ENCODE measurements around the gene CFAP100. TPM values are rescaled to one million over a fixed set of nuclear protein-coding genes. Genes with fewer than 3 reads are reported as not detected.
A peak's percentile ranks its signal among the peaks of the same experiment; 100 is the strongest.

CFAP100 gene
- total and polyA plus RNA-seq, 10 donors, result not detected

DNA sequence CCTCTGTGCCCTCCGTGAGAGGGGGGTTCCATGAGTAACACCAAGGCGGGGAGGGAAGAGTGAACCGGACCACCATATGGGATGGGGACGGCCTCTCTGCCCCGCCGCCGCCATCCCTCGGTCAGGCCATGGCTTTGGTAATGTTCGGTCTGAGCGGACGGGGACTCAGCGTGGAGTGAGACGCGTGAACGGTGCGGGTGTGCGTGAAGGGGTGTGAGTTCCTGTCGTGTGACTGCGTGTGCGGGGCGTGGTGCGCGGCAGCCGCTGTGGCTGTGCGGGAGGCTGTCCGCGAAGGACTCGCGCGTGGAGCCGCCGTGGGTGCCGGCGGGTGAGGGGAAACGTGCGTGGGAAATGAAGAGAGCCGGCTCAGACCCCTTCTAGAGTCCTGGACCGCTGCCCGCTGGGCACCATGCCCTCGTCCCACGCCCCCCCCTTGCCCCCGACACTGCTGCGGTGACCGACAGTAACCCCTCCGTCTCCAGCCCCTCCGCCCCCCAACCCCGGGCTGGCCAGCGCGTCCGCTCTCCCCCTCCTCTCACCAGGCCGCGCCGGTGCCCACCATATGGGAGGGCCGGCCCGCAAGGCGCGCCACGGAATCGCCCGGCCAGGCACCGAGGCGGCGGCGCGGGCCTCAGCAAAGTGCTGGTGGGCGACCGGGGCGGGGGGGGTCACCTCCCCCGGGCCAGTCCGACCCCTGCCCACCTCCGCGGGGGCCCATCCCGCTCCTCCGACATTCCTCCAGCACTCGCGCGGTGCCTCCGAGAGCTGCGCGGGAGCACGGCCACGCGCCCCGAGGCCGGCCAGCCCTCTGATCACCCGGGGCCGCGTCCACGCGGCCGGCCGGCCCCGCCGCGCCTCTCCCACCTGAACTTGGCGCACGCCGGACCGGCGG is 38.1 kb upstream of the CFAP100 start:
- no peaks in the 10 kb centered on the region for H3K9me3 ChIP-seq
- no peak for TF ChIP-seq POLR2AphosphoS5 (IDR thresholded peaks at IDR 0.05)
- TF ChIP-seq POLR2A (IDR thresholded peaks at IDR 0.05), result no peak
- peaks cover 0 to 5% (median 0%) of the 10 kb centered on the region in 6 donors for H3K36me3 ChIP-seq
- intact Hi-C loops (cut with DNase I; ENCODE audit: low total_unique reads), result no loop called here
- peak overlapping the region in 5 of 8 donors; percentile 29 to 81 (median 76) for H3K27ac ChIP-seq
- peaks cover 0 to 40% (median 36%) of the 10 kb centered on the region in 6 donors for H3K4me1 ChIP-seq
- WGBS, 5 donors, result 1 to 3% (median 2%) methylated on average over 39 to 100 of the region's 100 CpGs
- DNase-seq, result peak; percentile 83
- peaks cover 0 to 69% (median 25%) of the 10 kb centered on the region in 7 donors for H3K27me3 ChIP-seq (replicated peaks in 1 of 7)
- H3K4me3 ChIP-seq, result peak overlapping the region; percentile 55 to 84 (median 60)

DNA sequence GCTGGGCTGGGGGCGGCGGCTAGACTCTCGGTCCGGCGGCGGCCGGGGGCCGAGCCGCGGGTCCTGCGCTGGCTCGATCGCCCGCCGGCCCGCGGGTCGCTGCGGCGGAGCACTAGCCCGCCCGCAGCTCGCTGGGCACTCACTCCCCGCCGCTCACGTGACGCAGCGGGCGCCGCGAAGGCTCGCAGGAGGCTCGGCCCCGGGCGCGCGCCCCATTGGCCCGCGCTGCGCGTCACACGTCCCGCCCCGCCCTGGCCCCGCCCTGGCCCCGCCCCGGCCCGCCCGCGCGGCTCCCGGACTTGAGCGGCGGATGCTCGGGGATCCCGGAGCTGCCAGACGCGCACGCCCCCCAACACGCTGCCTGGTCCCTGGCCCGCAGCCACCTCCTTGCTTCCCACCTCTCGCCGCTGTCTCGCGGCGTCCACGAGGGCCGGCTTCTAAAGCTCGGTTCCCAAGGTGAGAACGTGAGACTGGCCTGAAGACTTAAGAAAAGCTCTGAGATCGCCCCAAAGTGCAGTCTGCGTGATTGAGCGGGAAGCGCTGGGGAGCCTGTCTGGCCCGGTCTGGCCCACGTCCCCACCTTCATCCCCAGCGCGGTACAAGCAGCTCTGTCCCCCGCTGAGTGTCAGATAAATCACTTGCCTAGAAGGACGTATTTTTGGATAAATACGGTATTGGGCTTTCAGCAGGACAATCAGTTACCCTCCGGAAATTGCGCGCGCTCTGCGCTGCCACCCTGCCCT is 37.2 kb upstream of the CFAP100 start, which contains the start of gene KLF15:
Gene KLF15 (minus strand): TSS at position 114 of the 743 bp plus-strand sequence. CDS start 4,486 bp downstream, outside the sequence.
- Histone ChIP-seq H3K9me3 (no peaks in the 10 kb centered on the region), H3K27ac (peak within 1 kb of the TSS in 5 of 8 donors; percentile 29 to 81 (median 76)), H3K4me1 (peaks cover 0 to 40% (median 36%) of the 10 kb centered on the region in 6 donors), H3K36me3 (no peaks in the 10 kb centered on the region), H3K4me3 (peak within 1 kb of the TSS; percentile 55 to 84 (median 60)), H3K27me3 (replicated peaks in 1 of 7) (peaks cover 0 to 77% (median 25%) of the 10 kb centered on the region in 7 donors)
- TF ChIP-seq, protein P1, sequence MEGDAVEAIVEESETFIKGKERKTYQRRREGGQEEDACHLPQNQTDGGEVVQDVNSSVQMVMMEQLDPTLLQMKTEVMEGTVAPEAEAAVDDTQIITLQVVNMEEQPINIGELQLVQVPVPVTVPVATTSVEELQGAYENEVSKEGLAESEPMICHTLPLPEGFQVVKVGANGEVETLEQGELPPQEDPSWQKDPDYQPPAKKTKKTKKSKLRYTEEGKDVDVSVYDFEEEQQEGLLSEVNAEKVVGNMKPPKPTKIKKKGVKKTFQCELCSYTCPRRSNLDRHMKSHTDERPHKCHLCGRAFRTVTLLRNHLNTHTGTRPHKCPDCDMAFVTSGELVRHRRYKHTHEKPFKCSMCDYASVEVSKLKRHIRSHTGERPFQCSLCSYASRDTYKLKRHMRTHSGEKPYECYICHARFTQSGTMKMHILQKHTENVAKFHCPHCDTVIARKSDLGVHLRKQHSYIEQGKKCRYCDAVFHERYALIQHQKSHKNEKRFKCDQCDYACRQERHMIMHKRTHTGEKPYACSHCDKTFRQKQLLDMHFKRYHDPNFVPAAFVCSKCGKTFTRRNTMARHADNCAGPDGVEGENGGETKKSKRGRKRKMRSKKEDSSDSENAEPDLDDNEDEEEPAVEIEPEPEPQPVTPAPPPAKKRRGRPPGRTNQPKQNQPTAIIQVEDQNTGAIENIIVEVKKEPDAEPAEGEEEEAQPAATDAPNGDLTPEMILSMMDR (IDR thresholded peaks at IDR 0.05 in 8 of 11, conservative IDR thresholded peaks at IDR 0.05 in 3 of 11), result no peak
- TF ChIP-seq POLR2A (IDR thresholded peaks at IDR 0.05) (no peak), POLR2AphosphoS5 (IDR thresholded peaks at IDR 0.05) (peak; percentile 59 to 85 (median 80))
- DNase-seq, result peak; percentile 94
- 0 to 1% (median 0%) methylated on average over 29 to 86 of the region's 86 CpGs for WGBS, 5 donors
- intact Hi-C loops (cut with DNase I; ENCODE audit: low total_unique reads), result no loop called here

DNA sequence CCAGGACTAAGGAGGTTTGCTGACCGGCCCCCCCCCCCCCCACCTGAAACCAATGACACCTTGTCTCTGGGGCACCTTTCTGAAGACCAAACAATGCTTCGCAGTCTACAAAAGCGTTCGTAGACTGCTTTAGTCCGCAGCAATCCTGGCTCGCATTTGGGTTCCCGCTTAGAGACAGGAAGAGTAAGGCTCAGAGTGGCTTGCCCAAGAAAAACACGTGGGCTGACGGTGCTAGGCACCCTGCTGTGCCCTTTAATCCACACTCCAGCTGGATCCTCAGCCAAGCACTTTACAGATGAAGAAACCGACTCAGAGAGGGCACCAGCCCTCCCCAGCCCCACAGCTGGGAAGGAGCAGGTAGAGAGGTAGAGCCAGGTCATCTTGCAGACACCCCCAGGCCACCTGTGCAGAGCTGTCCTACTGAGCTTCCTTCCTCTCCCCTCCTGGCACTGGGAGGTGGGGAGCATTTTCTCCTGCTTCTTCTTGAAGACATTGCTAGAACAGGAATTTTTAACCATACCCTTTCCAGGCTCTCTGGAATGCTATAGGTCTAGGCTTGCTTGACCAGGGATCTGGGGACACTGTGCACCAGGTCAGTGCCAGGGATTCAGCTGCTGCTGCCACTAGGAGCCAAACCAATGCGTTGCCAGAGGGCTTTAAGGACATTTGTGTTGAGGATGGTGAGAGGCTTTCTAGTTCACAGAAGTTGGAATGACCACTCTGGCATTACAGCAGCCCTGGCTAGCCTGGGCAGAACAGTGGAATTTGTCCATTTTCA is 36.5 kb upstream of the CFAP100 start:
- Histone ChIP-seq H3K9me3 (no peaks in the 10 kb centered on the region), H3K36me3 (no peaks in the 10 kb centered on the region), H3K4me3 (peak overlapping the region in 6 of 8 donors; percentile 56 to 84 (median 60)), H3K4me1 (peaks cover 0 to 40% (median 36%) of the 10 kb centered on the region in 6 donors), H3K27ac (peak overlapping the region in 1 of 8 donors; percentile 51), H3K27me3 (replicated peaks in 1 of 7) (peaks cover 0 to 80% (median 25%) of the 10 kb centered on the region in 7 donors)
- intact Hi-C loops (cut with DNase I; ENCODE audit: low total_unique reads), result no loop called here
- TF ChIP-seq, protein P1 (IDR thresholded peaks at IDR 0.05 in 8 of 11, conservative IDR thresholded peaks at IDR 0.05 in 3 of 11), result no peak
- 9 to 17% (median 11%) methylated on average over 2 to 11 of the region's 11 CpGs for WGBS, 5 donors
- DNase-seq, result peak; percentile 76

DNA sequence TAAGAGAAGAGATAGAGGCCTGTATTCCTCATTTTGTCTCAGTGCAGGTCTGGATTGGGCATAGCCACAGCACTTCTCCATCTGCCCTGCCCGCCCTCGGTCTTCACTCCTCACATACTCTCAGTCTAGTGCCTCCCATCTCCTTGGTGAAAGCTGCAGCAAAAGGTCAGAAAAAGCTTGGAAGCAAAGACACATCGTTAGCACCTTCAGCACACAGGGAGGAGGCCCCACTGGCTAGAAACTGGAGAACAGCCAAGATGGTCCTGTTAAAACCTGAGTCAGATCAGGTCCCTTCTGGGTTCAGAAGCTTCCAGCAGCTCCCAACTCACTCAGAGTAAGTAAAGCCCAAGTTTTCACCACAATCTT is 35.9 kb upstream of the CFAP100 start:
- Histone ChIP-seq H3K9me3 (no peaks in the 10 kb centered on the region), H3K4me3 (no peak overlapping the region), H3K27me3 (replicated peaks in 1 of 7) (peaks cover 0 to 80% (median 25%) of the 10 kb centered on the region in 7 donors), H3K27ac (no peak overlapping the region), H3K36me3 (no peaks in the 10 kb centered on the region), H3K4me1 (peaks cover 0 to 40% (median 36%) of the 10 kb centered on the region in 6 donors)
- TF ChIP-seq POLR2AphosphoS5 (IDR thresholded peaks at IDR 0.05) (no peak), POLR2A (IDR thresholded peaks at IDR 0.05) (no peak)
- TF ChIP-seq, protein P1 (IDR thresholded peaks at IDR 0.05 in 8 of 11, conservative IDR thresholded peaks at IDR 0.05 in 3 of 11), result no peak
- DNase-seq, result peak; percentile 24
- WGBS, 5 donors, result 70 to 85% (median 77%) methylated on average over 3 of the region's 3 CpGs
- intact Hi-C loops (cut with DNase I; ENCODE audit: low total_unique reads), result no loop called here
